GM12874 (cell line): ENCODE results near the gene RASAL1.

Source experiments
- TF ChIP-seq, protein P1 (sequence below): IDR thresholded peaks from 2 replicates; pipeline ENCODE4 v1.5.1; 2011; ENCODE audit warnings: low read depth, mild to moderate bottlenecking, control low read depth, low read length, moderate library complexity; ENCODE audit not compliant: insufficient read depth

Gene RASAL1

DNA sequence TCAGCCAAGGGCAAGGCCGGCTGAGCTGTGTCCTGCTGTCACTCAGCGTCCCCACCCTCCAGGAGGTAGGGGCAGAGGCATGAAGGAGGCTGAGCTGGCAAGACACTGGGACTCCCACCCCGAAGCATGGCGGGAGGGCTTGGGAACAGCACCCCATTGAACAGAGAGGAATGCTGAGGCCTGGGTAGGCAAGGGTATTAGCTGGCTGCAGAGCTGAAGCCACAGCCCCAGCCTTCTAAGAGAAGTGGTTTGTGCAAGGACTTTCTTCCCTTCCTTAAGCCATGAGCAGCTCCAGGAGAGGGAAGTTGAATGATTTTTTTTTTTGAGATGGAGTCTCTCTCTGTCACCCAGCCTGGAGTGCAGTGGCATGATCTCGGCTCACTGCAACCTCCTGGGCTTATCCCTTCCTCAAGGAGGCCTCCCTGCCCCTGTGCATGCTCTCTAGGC is 7.3 kb upstream of the RASAL1 start:
- TF ChIP-seq, protein P1, sequence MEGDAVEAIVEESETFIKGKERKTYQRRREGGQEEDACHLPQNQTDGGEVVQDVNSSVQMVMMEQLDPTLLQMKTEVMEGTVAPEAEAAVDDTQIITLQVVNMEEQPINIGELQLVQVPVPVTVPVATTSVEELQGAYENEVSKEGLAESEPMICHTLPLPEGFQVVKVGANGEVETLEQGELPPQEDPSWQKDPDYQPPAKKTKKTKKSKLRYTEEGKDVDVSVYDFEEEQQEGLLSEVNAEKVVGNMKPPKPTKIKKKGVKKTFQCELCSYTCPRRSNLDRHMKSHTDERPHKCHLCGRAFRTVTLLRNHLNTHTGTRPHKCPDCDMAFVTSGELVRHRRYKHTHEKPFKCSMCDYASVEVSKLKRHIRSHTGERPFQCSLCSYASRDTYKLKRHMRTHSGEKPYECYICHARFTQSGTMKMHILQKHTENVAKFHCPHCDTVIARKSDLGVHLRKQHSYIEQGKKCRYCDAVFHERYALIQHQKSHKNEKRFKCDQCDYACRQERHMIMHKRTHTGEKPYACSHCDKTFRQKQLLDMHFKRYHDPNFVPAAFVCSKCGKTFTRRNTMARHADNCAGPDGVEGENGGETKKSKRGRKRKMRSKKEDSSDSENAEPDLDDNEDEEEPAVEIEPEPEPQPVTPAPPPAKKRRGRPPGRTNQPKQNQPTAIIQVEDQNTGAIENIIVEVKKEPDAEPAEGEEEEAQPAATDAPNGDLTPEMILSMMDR: no peak

DNA sequence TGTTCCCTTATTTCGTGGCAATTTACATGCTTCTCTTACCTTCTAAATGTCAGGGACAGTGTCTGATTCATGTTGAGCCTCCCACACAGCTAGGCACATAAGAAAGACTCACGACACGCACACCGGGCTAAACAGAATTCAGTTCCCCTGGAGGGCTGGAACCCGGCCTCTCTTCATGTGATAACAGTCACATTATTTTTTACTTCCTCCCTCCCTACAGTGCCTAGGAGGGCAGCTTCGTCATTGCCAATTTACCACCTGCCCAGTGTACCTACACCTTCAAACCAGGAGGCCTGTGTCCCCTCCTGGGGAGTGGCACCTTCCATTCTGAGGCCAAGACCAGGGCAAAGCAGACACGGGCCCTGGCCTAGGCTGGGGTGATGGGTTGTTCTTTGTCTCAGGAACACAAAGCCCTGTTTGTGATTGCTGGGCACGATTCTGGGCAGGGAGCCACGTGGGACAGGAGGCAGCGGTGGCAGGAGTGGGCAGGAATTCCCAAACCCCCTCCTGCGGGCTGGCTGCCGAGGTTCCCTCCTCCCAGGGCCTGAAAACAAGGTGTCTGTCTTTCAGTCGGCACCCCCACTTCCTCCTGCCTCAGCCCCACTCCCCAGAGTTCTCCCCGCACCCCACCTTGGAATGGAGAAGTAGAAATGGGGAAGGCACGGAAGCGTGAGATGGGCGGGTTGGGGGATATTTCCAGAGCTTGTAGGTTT is 6.8 kb upstream of the RASAL1 start:
- TF ChIP-seq, protein P1: no peak

DNA sequence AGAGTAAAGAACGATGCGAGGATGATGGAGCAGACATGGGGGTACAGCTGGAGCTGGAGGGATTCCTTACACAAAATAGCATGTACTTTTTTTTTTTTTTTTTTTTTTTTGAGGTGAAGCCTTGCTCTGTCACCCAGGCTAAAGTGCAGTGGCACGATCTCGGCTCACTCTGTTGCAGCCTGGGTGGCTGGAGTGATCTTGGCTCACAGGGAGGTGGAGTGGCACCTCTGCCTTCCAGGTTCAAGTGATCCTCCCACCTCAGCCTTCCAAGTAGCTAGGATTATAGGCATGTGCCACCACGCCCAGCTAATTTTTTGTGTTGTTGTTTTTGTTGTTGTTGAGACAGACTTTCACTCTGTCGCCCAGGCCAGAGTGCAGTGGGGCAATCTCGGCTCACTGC is 5.1 kb upstream of the RASAL1 start:
- TF ChIP-seq, protein P1: no peak

DNA sequence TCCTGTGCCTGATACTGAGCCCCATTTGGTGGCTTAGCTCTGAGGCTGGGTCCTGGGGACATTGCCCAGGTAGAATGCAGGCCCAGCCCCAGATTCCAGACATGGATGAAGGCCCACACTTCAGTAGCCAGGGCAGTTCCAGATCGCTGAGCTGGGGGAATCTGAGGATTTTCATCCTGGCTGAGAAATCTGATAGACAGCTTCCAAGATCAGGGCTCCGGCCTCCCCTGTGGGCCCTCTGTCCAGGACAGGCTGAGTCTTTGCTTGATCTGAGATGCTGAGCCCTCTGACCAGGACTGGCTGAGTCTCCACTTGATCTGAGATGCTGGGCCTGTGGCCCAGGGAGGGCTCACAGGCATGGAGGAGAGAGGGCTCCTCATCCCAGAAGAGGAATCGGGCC is 3.3 kb upstream of the RASAL1 start:
- TF ChIP-seq, protein P1: no peak

DNA sequence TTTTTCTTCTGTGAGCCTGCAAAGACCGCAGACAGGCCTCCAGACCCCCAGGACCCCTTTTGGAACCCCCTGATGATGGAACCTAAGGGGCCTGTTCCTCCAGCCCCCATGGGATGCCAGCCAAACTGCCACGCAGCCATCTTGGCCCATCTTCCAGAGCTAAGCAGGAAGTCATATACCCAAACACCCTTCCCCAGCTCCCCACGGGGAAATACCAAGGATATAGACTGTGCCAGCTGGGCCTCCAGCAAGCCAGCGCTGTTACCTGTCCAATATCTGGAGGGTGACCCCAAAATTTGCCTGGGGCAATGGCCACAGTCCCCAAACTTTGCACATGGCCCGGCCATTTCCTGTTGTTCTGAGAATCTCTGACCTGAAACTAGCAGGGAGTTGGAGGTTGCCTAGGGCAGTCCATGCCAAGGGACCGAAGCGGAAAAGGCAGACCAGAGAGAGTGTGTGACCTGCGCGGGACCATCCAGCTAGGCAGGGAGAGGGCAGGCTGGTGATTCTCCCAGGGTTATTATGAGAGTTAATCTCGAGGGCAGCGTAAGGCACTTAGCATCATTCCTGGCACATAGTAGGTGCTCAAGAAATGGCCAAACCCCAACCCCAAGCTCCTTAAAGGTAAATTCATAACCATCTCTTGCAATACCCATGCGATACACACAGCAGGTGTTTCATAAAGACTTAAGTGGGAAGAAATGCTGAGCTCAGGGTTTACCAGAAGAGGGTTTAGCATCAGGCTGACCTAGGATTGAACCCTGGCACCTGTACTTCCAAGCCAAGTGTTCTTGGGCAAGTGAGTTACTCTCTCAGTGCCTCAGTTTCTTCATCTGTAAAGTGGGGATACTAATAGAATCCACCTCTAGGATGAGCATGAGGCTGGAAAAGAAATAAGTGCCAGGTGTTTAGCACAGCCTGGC is 2.6 kb upstream of the RASAL1 start:
- TF ChIP-seq, protein P1: no peak

DNA sequence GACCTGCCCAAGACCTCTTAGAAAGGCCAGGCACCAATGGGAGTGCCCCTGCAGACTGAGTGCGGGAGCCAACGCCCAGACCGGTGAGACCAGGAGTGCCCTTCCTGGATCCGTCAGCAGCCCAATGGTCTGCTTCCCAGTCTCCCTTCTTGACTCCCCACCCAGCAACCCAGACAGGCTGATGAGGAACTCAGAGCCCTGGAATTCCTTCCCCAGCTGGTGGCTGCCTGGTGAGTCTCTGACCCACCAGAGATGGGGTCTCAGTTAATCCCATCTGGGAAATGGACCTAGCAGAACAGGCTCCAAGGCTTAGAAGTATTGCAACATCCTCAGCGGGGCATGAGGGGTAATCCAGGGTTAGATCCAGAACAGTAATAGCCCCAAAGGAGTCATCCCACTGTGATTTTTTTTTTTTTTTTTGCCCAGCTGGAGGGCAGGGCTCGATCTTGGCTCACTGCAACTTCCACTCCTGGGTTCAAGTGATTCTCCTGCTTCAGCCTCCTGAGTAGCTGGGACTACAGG is 1.5 kb upstream of the RASAL1 start:
- TF ChIP-seq, protein P1: no peak

DNA sequence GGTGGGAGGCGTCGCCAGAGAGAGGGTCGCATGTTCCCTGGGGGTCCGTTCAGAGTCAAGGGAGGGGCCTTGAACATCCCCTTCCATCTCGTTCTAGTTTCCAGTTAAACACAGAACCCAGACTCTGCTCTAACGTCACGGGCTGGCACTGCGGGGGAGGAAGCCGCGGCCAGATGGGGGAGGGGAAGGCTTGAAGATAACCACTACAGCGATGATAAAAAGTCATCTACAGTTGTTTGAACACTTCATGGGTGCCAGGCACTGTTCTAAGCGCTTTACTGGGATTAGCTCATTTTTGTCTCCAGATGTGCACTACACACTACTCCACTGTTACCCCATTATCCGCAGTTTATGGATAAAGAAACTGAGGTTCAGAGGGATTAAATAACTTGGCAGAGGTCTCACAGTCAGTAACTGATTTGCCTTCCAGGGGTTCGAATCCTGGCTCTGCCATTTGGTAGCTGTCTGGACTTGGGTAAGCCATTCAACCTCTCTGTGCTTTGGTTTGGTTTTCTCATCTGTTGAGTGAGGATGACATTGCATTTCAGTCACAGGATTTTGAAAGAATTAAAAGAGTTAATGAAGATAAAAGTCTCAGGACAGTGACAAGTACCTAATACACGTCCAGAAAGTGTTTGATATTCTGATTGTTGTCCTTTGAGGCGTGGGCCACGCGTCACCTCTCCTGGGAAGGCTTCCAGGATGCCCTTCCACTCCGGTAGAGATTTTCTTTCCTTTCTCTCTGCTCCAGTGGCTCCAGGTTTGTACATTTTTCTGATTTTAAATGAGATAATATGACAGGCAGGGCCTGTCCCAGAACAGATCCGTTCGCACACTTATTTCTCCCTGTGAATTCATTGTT is 798 bp upstream of the RASAL1 start:
- TF ChIP-seq, protein P1: no peak
